Activated effector memory CD4-positive, alpha-beta T cell treated with anti-CD3 and anti-CD28 coated beads, Interleukin-2, amount 50 U/mL, for 16 hours (primary cell): Measurements from ENCODE around the gene NARS2.
"Not testable (repeated sequence)": the region's sequence is repeated elsewhere in the genome, so short reads cannot be mapped to it uniquely, and the experiment has no call there.

Experiments
- DNase-seq: peaks from one replicate; pipeline ENCODE4 v3.0.0-alpha.2; 2020

NARS2 gene

DNA sequence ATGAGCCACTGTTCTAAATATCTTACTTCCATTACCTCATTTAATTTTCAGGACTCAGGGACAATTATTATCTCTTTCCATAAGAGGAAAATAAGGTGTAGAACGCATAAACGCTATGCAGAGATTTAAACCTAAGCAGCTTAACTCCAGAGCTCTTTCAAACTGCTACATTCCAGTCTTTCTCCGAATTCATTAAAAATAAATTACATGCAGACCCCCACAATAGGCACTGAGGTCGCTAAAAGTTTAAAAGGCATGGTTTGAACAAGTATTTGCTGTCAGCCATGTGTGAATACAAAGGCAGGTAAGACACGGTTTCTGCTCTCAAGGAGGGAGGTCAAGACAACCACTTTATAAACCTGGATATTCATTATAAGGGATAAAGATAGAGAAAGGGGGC, 983 bp downstream of the NARS2 start:
- DNase-seq = no peak

DNA sequence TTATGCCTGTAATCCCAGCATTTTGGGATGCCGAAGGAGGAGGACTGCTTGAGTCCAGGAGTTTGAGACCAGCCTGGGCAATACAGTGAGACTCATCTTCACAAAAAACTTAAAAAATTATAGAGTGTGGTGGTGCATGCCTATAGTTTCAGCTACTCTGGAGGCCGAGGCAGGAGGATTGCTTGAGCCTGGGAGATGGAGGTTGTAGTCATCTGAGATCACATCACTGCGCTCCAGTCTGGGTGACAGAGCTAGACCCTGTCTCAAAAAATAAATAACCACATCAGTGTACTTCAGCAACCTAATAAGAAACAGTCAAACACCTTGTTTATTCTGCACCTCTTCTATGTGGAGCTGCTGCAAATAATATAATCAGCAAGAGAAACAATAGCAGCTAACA, 1.4 kb downstream of the NARS2 start:
- DNase-seq = no peak

DNA sequence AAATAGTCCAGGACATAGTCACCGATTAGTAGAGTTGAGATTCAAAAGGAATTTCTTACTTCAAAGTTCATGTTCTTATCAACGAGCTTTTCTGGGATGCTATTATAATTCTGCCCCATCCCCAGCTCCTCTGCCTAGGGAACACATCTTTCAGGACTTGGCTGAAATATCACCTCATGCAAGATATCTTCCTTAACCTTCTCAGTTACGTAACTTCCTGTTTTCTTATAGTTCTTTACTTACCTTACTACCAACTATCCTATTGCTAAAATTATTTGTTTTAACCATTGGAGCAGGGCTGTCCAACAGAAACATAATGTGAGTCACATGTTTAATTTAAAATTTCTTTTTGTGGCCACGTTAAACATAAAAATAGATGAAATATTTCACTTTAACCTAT, 2.3 kb downstream of the NARS2 start:
- DNase-seq = no peak

DNA sequence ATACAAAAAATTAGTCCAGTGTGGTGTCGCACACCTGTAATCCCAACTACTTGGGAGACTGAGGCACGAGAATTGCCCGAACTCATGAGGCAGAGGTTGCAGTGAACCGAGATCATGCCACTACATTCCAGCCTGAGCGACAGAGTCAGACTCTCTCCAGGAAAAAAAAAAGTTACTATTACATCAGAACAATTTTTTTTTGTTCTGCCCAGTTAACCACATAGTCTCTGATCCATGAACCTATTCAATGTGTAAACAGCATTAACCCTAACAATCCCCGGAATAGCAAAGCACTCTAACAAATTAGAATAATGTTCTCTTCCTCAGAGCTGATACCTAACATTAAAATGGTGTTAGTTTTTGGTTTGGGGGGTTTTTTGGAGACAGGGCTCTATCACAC, 4.6 kb downstream of the NARS2 start:
- no peak for DNase-seq

DNA sequence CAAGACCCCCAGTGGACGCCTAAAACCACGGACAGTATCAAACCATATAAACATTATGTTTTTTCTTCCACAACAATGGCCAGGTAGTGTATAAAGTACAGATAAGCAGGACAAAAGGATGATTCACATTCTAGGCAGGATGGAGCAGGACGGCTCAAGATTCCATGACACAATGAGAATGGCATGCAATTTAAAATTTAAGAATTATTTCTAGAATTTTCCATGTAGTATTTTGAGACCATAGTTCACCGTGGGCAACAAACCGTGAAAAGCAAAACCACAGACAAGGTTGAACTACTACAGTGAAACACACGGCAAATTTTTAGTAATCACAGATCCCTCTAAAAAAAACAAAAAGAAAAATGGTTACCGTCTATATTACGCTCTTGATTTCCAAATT, 7.5 kb downstream of the NARS2 start:
- DNase-seq = no peak

- no peak for DNase-seq
These were observed 9.9 kb downstream of the NARS2 start for GRCh38 chr11:78564490-78565467.

- DNase-seq = not testable (repeated sequence)
These were observed 10.6 kb downstream of the NARS2 start for GRCh38 chr11:78564037-78564436.

- DNase-seq = not testable (repeated sequence)
These were observed 11.6 kb downstream of the NARS2 start for GRCh38 chr11:78563090-78563489.

GRCh38 chr11:78562398-78562797, 12.3 kb downstream of the NARS2 start:
- no peak for DNase-seq

DNA sequence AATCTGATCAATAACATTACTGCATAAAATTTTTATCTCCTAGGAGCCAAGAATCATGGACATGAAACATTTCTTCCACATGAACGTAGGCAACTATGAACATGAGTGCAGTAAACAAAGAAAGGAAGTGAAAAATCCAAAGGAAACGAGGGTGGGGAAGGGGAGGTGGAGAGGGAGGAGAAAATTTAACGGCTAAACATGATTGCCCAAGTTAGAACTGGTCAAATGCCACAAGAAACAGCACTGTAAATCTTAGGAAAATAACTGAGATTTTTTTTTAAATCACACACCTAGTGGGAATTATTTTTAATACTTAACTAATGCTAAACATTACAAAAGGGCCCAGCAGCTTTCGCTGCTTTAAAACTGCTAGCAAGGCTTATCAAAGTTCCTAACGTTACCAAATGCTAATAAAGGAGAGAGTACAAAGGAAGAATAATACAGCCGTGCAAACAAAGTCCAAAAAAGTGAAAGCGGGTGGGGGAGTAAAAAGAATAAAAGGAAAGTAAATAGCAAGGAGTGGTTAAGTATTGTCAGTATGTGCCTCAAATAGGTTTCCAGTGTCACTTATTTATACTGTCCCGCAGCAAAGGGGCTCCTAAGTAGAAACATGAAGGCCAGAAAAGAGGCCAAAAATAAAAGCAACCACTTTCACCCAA, 13.7 kb downstream of the NARS2 start:
- DNase-seq = no peak

DNA sequence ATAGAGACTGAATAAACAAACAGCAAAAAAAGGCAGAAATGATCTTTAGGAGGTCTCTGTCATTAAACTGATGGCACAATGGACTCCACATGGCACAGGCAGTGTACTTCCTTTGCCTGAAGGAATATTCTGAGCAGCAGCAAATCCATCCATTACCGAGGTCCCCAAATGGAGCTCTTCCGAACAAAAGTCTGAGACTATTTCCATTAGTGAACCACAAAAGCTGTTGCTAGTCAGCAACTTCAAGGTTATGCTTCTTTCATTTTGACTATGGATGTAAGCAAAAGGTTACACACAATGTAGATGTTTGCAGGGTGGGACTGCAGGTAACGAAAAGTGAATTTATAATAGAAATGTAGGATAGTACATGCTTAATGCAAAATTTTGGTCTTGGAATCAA, 14.5 kb downstream of the NARS2 start:
- DNase-seq = no peak

DNA sequence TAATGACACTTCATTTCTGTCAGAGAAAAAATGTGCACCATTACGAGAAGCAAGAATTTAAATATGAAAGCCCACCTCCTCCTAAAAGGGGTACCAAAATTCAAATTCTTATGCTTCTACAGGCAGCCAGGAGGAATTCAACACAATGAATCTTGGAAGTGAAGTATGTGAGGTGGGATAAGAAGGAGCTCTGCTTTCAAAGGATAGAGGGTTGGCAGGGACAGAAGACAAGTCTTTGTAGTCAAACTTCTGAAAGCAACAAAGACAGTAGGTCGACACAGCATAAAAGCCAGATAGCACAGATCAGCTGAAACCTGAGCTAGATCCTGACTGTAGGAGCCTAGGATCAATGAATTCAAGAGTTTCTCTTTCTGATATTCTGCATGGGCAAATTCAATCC, 17.4 kb downstream of the NARS2 start:
- DNase-seq = no peak

GRCh38 chr11:78555592-78555991, 19.1 kb downstream of the NARS2 start:
- DNase-seq = no peak

DNA sequence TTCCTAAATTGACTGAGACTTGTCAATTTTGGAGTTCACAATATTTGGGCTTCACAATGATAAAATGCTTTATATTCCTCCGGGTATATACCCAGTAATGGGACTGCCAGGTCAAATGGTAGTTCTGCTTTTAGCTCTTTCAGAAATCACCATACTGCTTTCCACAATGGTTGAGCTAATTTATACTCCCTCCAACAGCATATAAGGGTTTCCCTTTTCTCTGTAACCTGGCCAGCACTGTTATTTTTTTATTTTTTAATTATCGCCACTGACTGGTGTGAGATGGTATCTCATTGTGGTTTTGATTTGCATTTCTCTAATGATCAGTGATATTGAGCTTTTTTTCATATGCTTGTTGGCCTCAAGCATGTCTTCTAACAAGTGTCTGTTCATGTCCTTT, 21.8 kb downstream of the NARS2 start:
- no peak for DNase-seq

DNA sequence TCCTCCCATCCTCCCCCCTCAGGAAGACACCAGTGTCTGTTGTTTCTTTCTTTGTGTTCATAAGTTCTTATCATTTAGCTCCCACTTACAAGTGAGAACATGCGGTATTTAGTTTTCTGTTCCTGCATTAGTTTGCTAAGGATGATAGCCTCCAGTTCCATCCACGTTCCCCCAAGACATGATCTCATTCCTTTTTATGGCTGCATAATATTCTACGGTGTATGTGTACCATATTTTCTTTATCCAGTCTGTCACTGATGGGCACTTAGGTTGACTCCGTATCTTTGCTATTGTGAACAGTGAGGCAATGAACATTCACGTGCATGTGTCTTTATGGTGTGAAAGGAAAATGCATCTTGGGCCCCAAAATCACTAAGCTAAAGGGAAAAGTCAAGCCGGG, 22.5 kb downstream of the NARS2 start:
- not testable (repeated sequence) for DNase-seq

- no peak for DNase-seq
These were observed 23.6 kb downstream of the NARS2 start for GRCh38 chr11:78551066-78551465.

- no peak for DNase-seq
These were observed 24.8 kb downstream of the NARS2 start for GRCh38 chr11:78549624-78550409.

DNA sequence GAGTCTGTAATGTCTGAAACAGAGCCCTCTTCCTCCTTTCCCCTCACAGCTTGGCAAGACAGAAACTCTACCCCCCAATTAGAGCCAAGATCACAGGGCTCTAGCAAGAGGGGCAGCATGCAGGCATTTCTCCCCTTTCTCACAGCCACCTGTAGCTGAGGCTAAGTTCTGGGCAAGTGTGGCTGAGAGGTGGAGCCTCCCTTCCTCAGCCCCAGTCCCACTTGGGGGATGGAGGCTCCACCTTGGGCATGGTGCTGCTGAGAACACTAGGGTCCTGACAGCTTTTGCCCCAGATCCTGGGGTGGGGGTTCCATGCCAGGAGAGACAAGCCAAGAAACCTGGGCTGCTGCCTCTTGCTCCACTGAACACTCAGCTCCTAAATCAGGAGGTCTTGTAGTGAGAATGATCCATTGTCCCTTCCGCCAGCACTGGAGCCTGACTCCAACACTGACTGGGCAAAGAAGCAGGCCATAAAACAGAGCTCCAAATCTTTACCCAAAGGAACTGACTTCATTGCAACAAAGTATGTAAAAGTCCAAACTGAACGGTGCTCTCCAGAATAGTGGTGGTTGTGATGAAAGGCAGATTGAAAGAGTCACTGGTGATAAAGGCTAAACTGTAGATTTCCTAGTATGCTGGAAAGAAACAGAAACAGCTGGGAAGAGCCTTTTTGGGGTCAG, 25.6 kb downstream of the NARS2 start:
- DNase-seq = no peak

- DNase-seq = no peak
These were observed 26.5 kb downstream of the NARS2 start for GRCh38 chr11:78547931-78548705.

DNA sequence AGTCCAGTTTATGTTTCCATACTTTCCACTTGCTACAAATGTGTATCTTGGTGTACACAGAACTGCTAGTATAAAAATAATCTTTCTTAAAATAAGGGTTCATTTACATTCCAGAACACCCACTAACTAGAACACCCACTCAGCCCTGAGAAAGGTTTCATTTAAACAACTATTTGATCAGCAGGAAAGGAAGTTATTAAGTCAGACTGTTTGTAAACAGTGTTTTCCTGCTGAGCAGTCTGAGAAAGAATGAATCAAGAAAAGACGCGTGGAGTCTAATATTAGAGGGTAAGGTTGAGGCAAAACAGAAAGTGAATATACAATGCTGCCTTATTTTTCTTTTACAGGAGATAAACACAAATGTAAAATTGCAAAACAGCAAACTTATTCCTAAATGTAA, 32.7 kb downstream of the NARS2 start:
- DNase-seq = no peak

DNA sequence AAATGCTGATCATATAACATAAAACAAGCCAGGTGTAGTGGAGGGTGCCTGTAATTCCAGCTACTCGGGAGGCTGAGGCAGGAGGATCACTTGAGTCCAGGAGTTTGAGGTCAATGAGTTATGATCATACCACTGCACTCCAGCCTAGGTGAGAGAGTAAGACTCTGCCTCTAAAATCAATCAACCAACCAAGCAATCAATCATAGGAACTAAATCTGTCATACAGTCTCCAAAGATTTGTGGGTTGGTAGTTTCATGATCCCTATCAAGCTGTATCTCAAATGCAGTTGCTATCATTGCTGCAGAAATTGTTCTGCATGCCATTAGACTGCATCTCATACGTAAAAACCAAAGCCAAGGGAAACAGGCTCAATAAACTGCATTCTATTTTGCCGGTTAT, 33.1 kb downstream of the NARS2 start:
- no peak for DNase-seq

- DNase-seq = no peak
These were observed 34.4 kb downstream of the NARS2 start for GRCh38 chr11:78540256-78540655.
